GM21717 (cell line): ENCODE data around the gene BHLHA9.
"Not testable (repeated sequence)": the region's sequence is repeated elsewhere in the genome, so short reads cannot be mapped to it uniquely, and the experiment has no call there.

Source experiments
- ATAC-seq: cut with Tn5 transposase; IDR thresholded peaks from one replicate; pipeline ENCODE4 v1.9.1; 2021; ENCODE audit warnings: mild to moderate bottlenecking, moderate library complexity; ENCODE audit not compliant: unreplicated experiment

Gene BHLHA9

DNA sequence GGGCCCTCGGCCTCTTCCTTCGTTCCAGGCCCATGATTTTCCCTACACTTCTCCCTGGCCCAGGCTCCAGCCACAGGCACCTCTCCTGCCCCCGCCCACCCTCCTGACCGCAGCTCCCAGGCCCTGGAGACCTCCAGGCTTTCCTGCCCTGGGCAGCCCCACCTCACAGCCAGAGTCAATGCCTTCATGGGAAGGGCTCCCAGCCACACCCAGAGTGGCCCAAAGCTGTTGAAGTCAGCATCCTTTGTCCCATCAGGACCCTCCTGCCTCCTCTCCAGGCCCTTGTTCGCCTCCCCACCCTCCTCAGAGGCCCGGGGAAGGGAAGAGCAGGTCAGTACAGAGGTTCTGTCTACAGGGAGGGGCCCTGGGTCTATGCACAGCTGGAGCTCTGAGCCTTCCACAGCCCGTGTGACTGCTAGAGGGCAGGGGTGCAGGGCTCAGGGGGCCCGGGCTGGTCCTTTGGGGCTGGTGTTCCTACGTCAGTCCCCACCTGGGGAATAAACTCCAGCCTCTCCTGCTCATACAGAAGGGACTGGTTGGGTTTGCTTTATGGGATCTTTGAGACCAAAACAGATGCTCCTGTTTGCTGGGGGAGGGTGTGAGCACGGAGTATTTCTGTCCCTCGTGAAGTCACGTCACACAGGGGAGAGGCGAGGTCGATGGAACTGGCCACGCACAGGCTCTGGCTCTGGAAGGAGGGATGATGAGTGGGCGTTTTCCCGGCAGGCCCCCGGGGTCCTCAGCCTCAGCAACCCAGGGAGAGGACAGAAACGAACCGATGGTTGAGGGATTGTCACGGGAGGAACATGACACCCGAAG lies 29.5 kb downstream of the BHLHA9 start:
- ATAC-seq, result no peak

DNA sequence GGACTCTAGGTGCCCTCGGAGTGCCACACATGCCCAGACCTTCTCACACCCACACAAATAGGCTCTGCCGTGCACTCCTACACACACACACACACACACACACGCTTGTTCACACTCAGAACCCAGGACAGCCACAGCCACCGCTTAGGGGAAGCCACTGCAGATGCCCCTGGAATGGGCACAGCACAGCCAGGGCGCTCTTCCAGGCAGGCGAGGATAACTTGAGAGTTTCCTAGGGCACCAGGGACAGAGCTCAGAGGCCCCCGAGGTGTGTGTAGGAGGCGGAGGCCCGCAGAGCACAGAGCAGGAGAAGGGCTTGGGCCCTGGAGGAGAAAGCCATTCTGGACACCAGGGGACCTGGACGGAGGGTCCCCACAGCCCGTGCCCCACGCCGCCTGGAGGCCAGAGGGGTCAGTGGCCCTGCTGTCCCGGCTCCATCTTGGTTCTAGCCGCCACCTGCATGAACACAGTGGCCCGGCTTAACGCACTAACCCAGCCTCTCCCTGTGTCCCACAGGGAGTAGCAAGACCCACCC lies 30.2 kb downstream of the BHLHA9 start:
- ATAC-seq, result no peak

DNA sequence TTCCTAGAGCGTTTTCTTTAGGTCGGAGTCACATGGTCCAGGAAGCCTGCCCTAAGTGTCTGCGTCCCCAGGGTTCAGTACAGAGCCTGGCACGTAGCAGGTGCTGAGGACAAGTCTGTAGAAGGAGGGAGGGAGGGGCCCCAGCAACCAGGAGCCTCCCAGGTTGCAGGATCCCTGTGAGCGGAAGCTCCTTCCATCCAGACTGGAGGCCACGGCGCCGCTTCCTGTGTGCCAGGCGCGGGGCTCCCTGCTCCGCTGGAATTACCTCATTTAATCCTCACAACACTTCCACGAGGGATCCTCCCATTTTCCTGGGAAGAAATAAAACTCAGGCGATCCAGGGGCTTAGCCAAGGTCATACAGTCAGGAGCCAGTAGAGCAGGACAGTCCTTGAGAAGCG lies 31.3 kb downstream of the BHLHA9 start:
- no peak for ATAC-seq

DNA sequence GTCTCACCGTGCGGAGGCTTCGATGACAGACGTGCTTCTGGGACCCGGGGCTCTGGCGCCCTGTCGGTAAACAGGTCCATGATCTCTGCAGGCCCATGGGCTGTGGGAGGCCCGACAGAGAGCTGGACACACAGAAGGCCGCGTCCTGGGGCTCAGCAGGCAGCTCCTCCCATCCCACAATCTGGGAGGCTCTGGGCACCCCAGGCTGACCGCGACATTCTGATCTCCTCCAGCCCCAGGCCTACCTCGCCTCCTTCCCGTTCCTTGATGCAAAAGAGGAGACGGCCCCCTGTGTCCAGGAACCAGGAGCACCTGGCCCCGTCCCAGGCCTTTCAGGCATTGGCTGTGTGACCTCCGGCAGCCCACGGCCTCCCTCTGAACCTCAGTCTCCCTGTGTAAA lies 32.5 kb downstream of the BHLHA9 start:
- ATAC-seq, result no peak

DNA sequence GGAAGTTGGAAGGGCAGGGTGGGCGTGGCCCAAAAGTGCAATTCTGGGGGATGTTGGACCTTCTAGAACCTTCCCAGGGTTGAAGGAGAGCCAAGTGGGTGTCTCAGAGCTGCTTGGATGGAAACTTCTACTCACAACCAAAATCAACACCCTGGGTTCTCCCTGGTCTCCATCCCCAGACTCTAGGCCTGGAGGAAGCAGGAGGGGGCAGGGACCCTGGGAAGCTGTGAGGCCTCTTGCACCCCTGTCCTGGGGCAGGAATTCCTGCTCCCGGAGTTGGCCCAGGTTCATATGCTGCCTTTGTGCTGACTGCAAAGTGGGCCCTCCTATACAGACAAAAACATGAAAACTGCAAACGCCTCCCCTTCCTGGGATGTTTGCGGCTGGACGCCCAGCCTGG lies 34.3 kb downstream of the BHLHA9 start:
- ATAC-seq, result no peak

DNA sequence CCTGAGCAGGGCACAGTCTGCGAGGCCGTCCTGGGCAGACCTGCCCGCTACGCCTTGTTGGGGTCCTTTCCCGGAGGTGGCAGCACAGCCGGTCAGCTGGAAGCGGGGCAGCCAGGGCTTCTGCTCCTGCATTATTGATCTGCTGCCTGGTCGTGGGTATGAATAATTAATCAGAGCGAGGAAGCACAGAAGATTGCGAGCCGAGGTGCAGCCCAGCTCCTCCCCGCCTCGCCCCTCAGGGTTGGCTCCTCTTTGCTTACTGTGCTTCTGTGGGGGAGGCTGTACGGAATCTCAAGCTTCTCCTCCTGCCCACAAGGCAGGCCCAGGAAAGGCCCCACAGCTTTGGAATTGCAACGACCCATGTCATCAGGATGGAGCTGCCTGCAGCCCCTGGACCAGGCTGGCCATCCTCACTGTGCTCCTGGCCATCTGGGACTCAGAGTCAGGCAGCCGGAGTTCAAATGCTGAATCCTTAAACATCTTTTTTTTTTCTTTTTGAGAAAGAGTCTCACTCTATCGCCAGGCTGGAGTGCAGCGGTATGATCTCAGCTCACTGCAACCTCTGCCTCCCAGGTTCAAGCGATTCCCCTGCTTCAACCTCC lies 34.8 kb downstream of the BHLHA9 start:
- ATAC-seq, result no peak

DNA sequence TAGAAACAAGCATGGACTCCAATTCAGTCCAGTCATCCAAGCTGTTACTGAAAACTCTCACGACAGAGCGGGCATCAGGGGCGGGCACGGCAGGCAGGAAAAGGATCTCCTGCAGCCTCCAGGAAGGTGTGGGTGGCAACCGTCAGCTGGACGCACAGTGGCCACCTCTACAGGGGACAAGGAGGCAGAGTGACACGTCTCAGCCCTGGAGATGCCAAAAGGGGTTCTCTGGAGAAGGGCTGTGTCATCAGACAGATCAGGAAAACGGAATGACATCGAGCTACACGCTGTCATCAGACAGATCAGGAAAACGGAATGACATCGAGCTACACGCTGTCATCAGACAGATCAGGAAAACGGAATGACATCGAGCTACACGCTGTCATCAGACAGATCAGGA lies 37.6 kb downstream of the BHLHA9 start:
- ATAC-seq, result not testable (repeated sequence)

DNA sequence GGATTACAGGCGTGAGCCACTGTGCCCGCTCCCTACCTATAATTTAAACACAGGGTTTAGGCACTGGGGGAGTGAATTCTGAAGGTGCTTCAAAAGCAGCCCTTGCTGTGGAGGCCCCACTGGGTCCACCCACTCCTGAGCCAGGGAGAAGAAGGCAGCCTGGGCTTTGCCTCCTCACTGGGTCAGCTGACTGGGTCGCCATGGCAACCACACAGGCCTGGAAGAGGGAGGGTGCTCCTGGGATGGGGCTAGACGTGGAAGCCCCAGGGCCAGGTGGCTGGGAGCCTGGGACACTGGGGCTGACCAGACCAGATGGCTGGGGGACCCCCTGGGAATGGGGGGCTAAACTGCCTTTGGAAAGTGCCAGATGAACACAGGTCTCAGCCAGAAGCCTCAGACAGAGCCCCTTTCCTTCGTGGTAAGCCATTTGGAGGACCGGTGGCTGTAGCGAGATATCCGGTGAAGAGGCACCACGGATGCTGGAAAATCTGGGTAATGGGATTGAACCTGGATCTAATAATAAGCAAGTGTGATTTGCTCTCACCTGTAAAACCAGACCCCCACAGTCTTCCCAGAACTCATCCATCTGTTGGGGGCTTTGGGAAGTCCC lies 42.1 kb downstream of the BHLHA9 start:
- ATAC-seq, result no peak

DNA sequence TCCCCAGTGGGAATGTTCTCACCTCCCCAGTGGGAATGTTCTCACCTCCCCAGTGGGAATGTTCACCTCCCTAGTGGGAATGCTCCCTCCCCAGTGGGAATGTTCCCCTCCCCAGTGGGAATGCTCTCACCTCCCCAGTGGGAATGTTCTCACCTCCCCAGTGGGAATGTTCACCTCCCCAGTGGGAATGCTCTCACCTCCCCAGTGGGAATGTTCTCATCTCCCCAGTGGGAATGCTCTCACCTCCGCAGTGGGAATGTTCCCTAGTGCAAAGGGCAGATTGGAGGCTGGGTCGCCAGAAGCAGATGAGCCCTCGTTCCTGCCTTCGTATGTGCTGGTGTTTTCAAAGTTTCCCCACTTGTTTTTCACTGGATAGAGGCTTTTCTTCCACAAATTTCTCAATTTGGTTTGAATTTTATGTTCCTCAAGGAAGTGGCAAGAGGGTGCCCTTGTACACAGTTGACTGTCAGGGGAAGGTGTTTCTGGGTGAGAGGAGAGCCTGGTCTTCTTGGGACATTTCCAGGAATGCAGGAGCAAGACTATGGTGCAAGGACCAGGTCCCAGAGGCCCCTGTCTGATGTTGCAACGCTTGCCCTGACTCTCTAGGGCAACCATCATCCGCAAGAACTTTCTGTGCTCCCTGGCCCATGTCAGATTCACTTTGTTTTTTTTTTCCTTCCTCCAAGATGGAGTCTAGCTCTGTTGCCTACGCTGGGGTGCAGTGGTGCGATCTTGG lies 43.2 kb downstream of the BHLHA9 start:
- ATAC-seq, result no peak

DNA sequence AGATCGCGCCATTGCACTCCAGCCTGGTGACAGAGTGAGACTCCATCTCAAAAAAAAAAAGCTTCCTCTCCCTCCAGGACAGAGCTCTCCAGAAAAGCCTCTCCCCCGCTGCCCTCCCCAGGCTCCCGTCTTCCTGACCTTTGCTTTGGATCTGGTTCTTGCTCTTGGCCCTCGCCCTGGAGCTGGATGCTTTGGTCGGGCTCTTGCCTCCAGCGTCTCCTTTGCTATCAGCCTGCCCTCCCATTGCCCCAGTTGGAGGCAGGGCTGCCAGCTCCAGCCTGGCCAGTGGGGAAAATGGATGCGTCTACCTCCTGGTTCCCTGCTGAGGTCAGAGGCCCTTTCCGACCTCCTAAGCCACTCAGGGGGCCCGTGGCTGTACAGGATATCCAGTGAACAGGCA lies 45.2 kb downstream of the BHLHA9 start:
- ATAC-seq, result no peak

DNA sequence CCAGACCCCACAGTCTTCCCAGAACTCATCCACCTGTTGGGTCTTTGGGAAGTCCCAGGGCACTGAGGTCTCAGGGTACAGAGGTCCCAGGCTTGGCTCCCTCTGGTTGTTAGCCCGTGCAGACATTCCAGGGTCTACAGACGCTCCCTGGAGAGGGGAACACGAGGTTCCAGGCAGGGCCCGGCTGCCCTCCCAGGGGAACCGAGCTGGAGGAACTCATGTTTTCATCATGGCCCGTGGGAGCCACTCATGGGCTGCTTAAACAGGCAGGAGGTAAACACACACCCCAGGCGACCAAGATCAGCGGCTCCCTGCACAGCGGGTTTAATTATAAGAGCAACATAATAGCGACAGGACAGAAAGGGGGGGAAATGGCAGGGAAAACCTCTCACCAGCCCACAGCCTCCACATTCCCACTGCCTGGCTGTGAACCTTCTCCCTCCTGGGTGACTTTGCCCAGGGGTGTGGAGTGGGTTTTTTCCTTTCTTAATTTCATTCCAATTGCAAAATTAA lies 45.7 kb downstream of the BHLHA9 start:
- ATAC-seq, result no peak
